Mesendoderm (in vitro differentiated cells): ENCODE measurements around the gene VSIR.

Experiments used
- DNase-seq: peaks from one replicate; pipeline ENCODE4 v3.0.0; 2013
- H2AK5ac ChIP-seq: 2 replicates; pipeline ENCODE4 v1.6.1; 2013; ENCODE audit warnings: low read length, inconsistent platforms
- H2BK120ac ChIP-seq: 2 replicates; pipeline ENCODE4 v1.6.1; 2013; ENCODE audit warnings: low read depth, mild to moderate bottlenecking, low read length, moderate library complexity, mixed read lengths
- H2BK15ac ChIP-seq: replicated peaks from 2 replicates; pipeline ENCODE4 v1.6.1; 2013; ENCODE audit warnings: low read depth, mild to moderate bottlenecking, moderate library complexity
- H2BK5ac ChIP-seq: 2 replicates; pipeline ENCODE4 v1.6.1; 2013; ENCODE audit warnings: low read length, inconsistent platforms
- H3K18ac ChIP-seq: 2 replicates; pipeline ENCODE4 v1.6.1; 2013; ENCODE audit warnings: mild to moderate bottlenecking, low read length, mixed read lengths
- H3K23ac ChIP-seq: one replicate; pipeline ENCODE4 v1.6.1; 2013; ENCODE audit warnings: low read length
- H3K27ac ChIP-seq: 2 replicates; pipeline ENCODE4 v1.5.1; 2013; ENCODE audit warnings: low read depth, mild to moderate bottlenecking, inconsistent platforms, low read length, moderate library complexity
- H3K27me3 ChIP-seq: 2 replicates; pipeline ENCODE4 v1.6.1; 2013; ENCODE audit warnings: low read length, control low read depth, mild to moderate bottlenecking, inconsistent platforms; ENCODE audit not compliant: insufficient read depth, poor library complexity
- H3K36me3 ChIP-seq: 2 replicates; pipeline ENCODE4 v1.6.1; 2013; ENCODE audit warnings: low read length, inconsistent platforms; ENCODE audit not compliant: control insufficient read depth, insufficient read depth
- H3K4ac ChIP-seq: one replicate; pipeline ENCODE4 v1.6.1; 2013; ENCODE audit warnings: low read depth, mild to moderate bottlenecking, low read length, moderate library complexity
- H3K4me1 ChIP-seq: 2 replicates; pipeline ENCODE4 v1.6.1; 2013; ENCODE audit warnings: low read depth, low read length, inconsistent platforms; ENCODE audit not compliant: control insufficient read depth
- H3K4me2 ChIP-seq: 2 replicates; pipeline ENCODE4 v1.6.1; 2013; ENCODE audit warnings: low read length
- H3K4me3 ChIP-seq: 2 replicates; pipeline ENCODE4 v1.5.1; 2013; ENCODE audit warnings: mild to moderate bottlenecking, low read length
- H3K56ac ChIP-seq: one replicate; pipeline ENCODE4 v1.6.1; 2013; ENCODE audit warnings: low read length
- H3K79me1 ChIP-seq: 2 replicates; pipeline ENCODE4 v1.6.1; 2013; ENCODE audit warnings: low read length, inconsistent platforms
- H3K79me2 ChIP-seq: 2 replicates; pipeline ENCODE4 v1.6.1; 2013; ENCODE audit warnings: mild to moderate bottlenecking, low read length; ENCODE audit not compliant: control insufficient read depth, insufficient read depth
- H3K9ac ChIP-seq: 2 replicates; pipeline ENCODE4 v1.6.1; 2013; ENCODE audit warnings: low read length, inconsistent platforms
- H4K5ac ChIP-seq: one replicate; pipeline ENCODE4 v1.6.1; 2013; ENCODE audit warnings: low read length
- H4K8ac ChIP-seq: one replicate; pipeline ENCODE4 v1.6.1; 2013; ENCODE audit warnings: low read depth, mild to moderate bottlenecking, control low read depth, low read length, moderate library complexity
- WGBS: extraction: QIAGEN DNeasy Blood & Tissue Kit; methylation state at CpG from one replicate; pipeline ENCODE4 v1.1.7; 2013; ENCODE audit warnings: low lambda C conversion rate, missing lambda C conversion rate; ENCODE audit not compliant: insufficient coverage; ENCODE audit errors: extremely low coverage; 5-methylcytosine and 5-hydroxymethylcytosine counted together

Gene VSIR

DNA sequence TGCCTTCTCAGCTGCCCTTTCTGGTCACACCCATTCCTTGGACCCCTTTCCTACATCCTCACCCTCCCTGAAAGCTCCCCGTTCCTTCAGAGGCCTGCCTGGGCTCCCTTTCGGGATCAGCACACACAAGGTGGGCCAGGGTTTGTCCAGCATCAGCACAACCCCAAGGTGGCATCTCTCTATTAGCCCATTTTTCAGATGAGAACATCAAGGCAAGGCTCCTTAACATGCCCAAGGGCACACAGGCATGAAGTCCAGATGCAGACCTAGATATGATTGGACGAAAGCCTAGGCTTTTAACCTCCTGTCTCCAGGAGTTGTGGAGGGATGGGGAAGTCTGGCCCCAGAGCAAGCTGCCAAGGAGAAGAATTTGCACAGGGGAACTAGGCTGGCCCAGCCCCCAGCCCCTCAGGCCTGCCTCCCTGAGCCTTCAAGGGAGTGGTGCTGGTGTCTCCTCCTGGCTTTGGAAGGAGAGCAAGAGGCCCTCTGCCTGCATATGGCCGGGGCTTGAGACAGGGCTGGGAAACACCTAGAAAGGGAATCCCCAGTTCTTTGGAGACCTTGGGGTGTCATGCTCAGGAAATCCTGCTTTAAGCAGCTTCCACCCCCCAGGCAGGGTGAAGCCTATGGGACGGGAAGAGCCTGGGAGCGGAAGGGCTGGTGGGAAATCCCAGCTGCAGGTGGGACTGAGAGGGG, 9.0 kb upstream of the VSIR start:
- Histone ChIP-seq H3K18ac (no peak overlapping the region), H4K5ac (no peak overlapping the region), H2BK5ac (no peak overlapping the region), H2BK15ac (no peak overlapping the region), H3K4ac (no peak overlapping the region), H2BK120ac (no peak overlapping the region), H3K23ac (no peak overlapping the region), H3K27me3 (no peaks in the 10 kb centered on the region), H3K4me2 (no peak overlapping the region), H3K9ac (no peak overlapping the region), H3K56ac (no peak overlapping the region), H2AK5ac (no peak overlapping the region), H3K79me2 (no peaks in the 10 kb centered on the region), H4K8ac (no peak overlapping the region), H3K4me1 (no peaks in the 10 kb centered on the region), H3K79me1 (no peaks in the 10 kb centered on the region), H3K36me3 (no peaks in the 10 kb centered on the region), H3K4me3 (no peak overlapping the region), H3K27ac (no peak overlapping the region)
- no CpG with 5 or more reads among the region's 6 CpGs for WGBS
- no peak for DNase-seq

DNA sequence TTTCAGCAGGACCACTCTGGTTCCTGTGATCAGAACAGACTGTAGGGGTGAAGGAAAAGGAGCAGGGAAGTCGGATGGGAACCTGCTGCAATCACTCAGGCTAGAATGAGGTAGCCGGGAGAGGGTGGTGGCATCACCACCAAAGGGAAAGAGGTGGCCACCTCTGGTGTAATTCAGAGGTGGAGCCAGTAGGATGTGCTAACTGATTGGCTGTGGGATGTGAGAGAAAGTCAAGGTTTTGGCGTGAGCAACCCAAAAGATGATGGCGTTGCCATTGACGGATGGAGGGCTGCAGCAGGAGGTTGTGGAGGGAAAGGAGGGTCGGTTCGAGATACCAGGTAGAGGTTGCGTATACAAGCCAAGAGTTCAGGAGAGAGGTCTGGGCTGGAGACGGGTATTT, 7.4 kb upstream of the VSIR start:
- Histone ChIP-seq H2BK5ac (no peak overlapping the region), H3K27ac (no peak overlapping the region), H3K4me1 (no peaks in the 10 kb centered on the region), H2BK15ac (no peak overlapping the region), H3K23ac (no peak overlapping the region), H3K36me3 (no peaks in the 10 kb centered on the region), H3K18ac (no peak overlapping the region), H2AK5ac (no peak overlapping the region), H4K5ac (no peak overlapping the region), H3K4me2 (no peak overlapping the region), H3K4ac (no peak overlapping the region), H3K9ac (no peak overlapping the region), H2BK120ac (no peak overlapping the region), H3K4me3 (no peak overlapping the region), H3K27me3 (no peaks in the 10 kb centered on the region), H3K56ac (no peak overlapping the region), H4K8ac (no peak overlapping the region), H3K79me1 (no peaks in the 10 kb centered on the region), H3K79me2 (no peaks in the 10 kb centered on the region)
- WGBS = no CpG with 5 or more reads among the region's 9 CpGs
- peak; percentile 44 for DNase-seq

DNA sequence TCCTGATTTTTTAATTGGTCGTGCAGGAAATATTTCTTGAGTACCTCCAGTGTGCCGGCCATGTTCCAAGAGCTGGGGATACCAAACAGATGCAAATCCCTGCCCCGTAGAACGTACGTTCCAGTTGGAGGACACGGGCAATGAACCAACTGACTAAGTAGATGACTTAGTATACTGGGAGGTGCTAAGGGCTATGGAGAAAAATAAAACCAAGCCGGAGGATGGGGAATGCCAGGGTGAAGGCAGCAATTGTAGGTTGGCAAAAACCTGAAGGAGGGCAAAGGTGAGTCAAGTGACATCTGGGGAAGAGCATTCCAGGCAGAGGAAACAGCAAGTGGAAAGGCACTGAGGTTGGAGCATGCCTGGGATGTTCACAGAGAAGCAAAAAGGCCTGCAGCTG, 6.8 kb upstream of the VSIR start:
- no peak overlapping the region for H3K9ac ChIP-seq
- no peaks in the 10 kb centered on the region for H3K79me1 ChIP-seq
- H3K79me2 ChIP-seq = no peaks in the 10 kb centered on the region
- H3K18ac ChIP-seq = no peak overlapping the region
- no peaks in the 10 kb centered on the region for H3K36me3 ChIP-seq
- no peak overlapping the region for H4K5ac ChIP-seq
- WGBS = no CpG with 5 or more reads among the region's 7 CpGs
- H3K23ac ChIP-seq = no peak overlapping the region
- H2AK5ac ChIP-seq = no peak overlapping the region
- no peak overlapping the region for H2BK120ac ChIP-seq
- no peak overlapping the region for H2BK15ac ChIP-seq
- no peak overlapping the region for H4K8ac ChIP-seq
- H3K4me2 ChIP-seq = no peak overlapping the region
- no peak overlapping the region for H2BK5ac ChIP-seq
- no peak overlapping the region for H3K4ac ChIP-seq
- H3K56ac ChIP-seq = no peak overlapping the region
- no peak for DNase-seq
- no peaks in the 10 kb centered on the region for H3K27me3 ChIP-seq
- no peak overlapping the region for H3K27ac ChIP-seq
- no peak overlapping the region for H3K4me3 ChIP-seq
- no peaks in the 10 kb centered on the region for H3K4me1 ChIP-seq

DNA sequence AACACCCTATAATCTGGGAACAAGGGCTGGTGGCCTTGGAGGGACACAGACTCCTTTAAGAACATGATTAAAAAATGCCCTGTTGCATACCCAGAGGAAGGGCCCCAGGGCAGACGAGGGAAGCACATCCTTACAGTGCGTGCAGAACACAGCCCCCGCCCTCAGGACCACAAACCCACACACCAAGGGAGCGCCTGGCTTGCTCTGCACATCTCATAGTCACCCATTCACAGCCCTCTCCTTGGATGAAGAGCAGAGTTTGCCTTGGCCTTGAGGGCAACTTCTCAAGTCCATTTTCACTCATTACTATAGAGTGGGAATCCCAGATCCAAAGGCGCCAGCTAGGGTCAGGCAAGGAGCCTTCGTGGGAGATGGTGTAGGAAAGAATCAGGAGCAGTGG, 6.3 kb upstream of the VSIR start:
- Histone ChIP-seq H3K9ac (no peak overlapping the region), H3K4me3 (no peak overlapping the region), H3K27me3 (no peaks in the 10 kb centered on the region), H3K18ac (no peak overlapping the region), H3K27ac (no peak overlapping the region), H3K4ac (no peak overlapping the region), H2BK5ac (no peak overlapping the region), H3K4me2 (no peak overlapping the region), H4K8ac (no peak overlapping the region), H2BK120ac (no peak overlapping the region), H3K79me2 (no peaks in the 10 kb centered on the region), H4K5ac (no peak overlapping the region), H2BK15ac (no peak overlapping the region), H3K4me1 (no peaks in the 10 kb centered on the region), H3K23ac (no peak overlapping the region), H3K79me1 (no peaks in the 10 kb centered on the region), H3K36me3 (no peaks in the 10 kb centered on the region), H3K56ac (no peak overlapping the region), H2AK5ac (no peak overlapping the region)
- WGBS = no CpG with 5 or more reads among the region's 6 CpGs
- DNase-seq = no peak

DNA sequence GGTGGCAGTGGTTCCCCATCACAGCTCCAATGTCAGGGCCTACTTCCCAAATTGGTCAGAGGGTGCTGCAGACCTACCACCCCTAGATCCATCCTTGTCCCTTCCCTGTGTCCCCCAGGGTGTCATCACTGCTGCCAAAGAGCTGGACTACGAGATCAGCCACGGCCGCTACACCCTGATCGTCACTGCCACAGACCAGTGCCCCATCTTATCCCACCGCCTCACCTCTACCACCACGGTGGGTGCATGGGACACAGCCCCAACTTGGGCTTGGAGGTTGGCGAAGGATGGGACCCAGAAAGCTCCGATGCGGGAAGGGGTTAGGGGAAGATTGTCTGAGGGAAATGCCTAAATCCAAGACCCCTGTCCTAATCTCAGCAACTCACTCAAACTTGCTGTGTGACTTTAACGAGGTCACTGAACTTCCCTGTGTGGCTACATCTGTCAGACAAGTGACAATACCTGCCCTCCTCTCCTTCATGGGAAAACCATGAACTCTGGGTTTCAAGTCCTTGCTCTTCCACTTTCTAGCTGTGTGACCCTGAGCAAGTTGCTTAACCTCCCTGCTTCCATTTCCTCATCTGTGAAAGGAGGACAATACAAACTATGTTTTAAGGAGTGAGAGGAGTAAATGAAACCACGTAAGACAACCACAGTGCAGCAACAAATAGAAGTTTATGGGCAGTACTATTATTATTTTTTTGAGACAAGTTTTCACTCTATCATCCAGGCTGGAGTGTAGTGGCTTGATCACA, 4.9 kb upstream of the VSIR start:
- no peak overlapping the region for H2BK15ac ChIP-seq
- no peaks in the 10 kb centered on the region for H3K36me3 ChIP-seq
- no peak overlapping the region for H3K9ac ChIP-seq
- no peak overlapping the region for H3K23ac ChIP-seq
- no peak overlapping the region for H2AK5ac ChIP-seq
- no peaks in the 10 kb centered on the region for H3K27me3 ChIP-seq
- H3K27ac ChIP-seq = no peak overlapping the region
- no peak overlapping the region for H3K18ac ChIP-seq
- no peak overlapping the region for H4K5ac ChIP-seq
- H3K79me2 ChIP-seq = no peaks in the 10 kb centered on the region
- H3K4me1 ChIP-seq = no peaks in the 10 kb centered on the region
- no peak overlapping the region for H2BK120ac ChIP-seq
- H3K4ac ChIP-seq = no peak overlapping the region
- no CpG with 5 or more reads among the region's 11 CpGs for WGBS
- no peaks in the 10 kb centered on the region for H3K79me1 ChIP-seq
- H4K8ac ChIP-seq = no peak overlapping the region
- H3K56ac ChIP-seq = no peak overlapping the region
- DNase-seq = no peak
- H2BK5ac ChIP-seq = no peak overlapping the region
- no peak overlapping the region for H3K4me2 ChIP-seq
- no peak overlapping the region for H3K4me3 ChIP-seq
